GM12875 (cell line): ENCODE data around the gene CAMP.
"Not testable (repeated sequence)": the region's sequence is repeated elsewhere in the genome, so short reads cannot be mapped to it uniquely, and the experiment has no call there.

Experiments
- H3K4me3 ChIP-seq: one replicate; pipeline ENCODE4 v1.5.1; 2011; ENCODE audit warnings: low read depth, low read length, control low read depth
- TF ChIP-seq, protein P1 (sequence below): IDR thresholded peaks from 2 replicates; pipeline ENCODE4 v1.5.1; 2011; ENCODE audit warnings: low read depth, mild to moderate bottlenecking, control low read depth, inconsistent platforms, low read length, moderate library complexity, borderline replicate concordance; ENCODE audit not compliant: insufficient read depth

Gene CAMP

DNA sequence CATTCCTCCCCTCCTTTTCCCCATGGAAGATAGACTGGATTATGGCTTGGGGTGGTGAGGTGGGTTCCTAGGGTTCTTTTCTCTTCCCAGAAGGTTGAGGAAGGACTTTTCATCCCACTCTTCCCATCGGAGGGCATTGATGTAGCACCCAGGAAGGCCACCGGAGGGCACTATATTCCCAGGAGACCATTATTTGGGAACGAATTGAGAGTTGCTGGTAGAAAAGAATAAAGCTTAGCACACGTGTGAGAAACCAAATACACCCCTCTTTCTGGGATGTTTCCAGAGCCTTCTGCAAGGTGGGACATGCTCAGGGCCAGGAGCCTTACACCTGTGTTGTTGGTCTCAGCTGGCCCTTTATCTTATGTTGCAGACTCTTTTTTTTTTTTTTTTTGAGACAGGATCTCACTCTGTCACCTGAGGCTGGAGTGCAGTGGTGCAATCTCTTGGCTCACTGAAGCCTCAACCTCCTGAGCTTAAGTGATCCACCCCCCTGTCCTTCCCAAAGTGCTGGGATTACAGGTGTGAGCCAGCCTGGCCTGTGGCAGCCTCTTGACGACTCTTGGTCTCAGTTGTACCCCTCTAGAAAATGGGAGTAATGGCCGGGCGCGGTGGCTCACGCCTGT is 28.7 kb upstream of the CAMP start:
- no peak overlapping the region for H3K4me3 ChIP-seq
- TF ChIP-seq, protein P1, sequence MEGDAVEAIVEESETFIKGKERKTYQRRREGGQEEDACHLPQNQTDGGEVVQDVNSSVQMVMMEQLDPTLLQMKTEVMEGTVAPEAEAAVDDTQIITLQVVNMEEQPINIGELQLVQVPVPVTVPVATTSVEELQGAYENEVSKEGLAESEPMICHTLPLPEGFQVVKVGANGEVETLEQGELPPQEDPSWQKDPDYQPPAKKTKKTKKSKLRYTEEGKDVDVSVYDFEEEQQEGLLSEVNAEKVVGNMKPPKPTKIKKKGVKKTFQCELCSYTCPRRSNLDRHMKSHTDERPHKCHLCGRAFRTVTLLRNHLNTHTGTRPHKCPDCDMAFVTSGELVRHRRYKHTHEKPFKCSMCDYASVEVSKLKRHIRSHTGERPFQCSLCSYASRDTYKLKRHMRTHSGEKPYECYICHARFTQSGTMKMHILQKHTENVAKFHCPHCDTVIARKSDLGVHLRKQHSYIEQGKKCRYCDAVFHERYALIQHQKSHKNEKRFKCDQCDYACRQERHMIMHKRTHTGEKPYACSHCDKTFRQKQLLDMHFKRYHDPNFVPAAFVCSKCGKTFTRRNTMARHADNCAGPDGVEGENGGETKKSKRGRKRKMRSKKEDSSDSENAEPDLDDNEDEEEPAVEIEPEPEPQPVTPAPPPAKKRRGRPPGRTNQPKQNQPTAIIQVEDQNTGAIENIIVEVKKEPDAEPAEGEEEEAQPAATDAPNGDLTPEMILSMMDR: peak; percentile 82

DNA sequence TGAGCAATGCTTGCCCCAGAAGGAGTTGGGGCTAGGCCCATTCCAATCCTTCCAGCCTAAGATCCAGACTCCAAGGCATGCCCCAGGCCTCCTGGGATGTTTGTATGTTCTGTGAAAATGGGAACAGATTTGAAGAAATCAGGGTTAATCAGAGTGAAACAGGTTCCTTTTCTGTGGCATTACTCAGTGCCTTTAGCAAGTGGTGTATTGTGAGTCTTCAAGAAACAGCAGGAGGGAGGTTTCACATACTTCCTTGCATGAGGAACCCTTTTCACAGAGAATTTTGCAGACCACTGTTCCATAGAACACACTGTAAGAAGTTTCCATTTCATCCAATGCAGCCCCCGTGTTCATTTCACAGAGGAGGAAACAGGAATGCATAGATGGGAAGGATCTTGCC is 26.7 kb upstream of the CAMP start:
- H3K4me3 ChIP-seq: no peak overlapping the region
- TF ChIP-seq, protein P1: no peak

DNA sequence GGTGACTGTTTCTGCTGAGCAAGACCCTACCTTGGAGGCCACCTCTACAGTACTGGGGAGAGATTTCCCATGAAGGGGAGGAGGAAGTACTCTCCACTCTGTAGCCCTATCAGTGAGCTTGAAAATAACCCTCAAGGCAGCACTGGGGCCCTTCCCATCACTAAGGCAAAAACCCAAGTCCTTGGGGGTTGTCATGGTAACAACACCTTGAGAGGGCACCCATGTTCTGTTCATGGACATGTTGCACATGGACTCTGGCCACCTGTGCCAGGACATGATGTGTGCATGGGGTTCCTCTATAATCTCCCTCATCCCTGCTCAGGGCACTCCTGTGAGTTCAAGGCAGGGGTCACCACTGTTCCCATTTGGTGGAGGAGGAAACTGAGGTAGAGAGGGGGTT is 24.2 kb upstream of the CAMP start:
- TF ChIP-seq, protein P1: no peak
- H3K4me3 ChIP-seq: no peak overlapping the region

DNA sequence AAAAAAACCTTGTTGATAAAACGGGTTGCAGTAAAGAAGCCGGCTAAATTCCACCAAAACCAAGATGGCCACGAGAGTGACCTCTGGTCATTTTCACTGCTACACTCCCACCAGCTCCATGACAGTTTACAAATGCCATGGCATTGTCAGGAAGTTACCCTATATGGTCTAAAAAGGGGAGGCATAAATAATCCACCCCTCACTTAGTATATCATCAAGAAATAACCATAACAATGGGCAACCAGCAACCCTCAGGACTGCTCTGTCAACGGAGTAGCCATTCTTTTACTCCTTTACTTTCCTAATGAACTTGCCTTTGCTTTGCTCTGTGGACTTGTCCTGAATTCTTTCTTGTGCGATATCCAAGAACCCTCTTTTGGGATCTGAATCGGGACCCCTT is 20.7 kb upstream of the CAMP start:
- no peak overlapping the region for H3K4me3 ChIP-seq
- TF ChIP-seq, protein P1: no peak

DNA sequence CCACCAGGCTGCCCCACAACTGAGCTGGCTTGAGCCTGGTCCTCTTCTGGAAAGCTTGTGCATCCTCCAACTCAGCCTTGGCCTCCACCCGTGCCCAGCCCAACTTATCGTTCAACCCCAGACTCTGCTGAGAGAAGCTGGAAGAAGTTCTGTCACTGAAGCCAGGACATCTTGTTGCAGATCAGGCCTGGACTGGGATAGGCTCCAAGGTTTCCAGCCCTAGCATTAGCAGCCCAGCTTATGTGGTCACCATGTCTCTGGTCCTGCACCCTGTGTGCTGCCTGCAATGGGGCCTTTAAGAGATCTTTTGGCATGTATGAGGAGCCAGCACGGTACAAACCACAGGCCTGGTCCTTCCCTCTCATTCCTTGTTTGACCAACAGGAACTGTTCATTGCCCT is 15.2 kb upstream of the CAMP start:
- TF ChIP-seq, protein P1: no peak
- H3K4me3 ChIP-seq: no peak overlapping the region

DNA sequence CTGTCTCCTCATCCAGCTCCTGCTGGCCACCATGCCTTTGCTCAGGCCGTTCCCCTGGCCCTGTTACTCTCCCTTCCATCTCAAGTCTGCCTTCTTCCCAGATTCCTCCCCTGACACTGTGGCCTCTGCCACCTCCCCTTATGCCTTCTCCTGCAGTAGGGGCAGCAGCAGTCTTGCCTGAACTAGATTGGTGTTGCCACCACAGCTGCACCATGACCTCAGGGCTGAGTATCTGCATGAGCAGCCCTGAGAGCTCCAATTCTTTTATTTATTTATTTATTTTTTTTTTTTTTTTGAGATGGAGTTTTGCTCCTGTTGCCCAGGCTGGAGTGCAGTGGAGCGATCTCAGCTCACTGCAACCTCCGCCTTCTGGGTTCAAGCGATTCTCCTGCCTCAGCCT is 13.8 kb upstream of the CAMP start:
- H3K4me3 ChIP-seq: no peak overlapping the region
- TF ChIP-seq, protein P1: no peak

DNA sequence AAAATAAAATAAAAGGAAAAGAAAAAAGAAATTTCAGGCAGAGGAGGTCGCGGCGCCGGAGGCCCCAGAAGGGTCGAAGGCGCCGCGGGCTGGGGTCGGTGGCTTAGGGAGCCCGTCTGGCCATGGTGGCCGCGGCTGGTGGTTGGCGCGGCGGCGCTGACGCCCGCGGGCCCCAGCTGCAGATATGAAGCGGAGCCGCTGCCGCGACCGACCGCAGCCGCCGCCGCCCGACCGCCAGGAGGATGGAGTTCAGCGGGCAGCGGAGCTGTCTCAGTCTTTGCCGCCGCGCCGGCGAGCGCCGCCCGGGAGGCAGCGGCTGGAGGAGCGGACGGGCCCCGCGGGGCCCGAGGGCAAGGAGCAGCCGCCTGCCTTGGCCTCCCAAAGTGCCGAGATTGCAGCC is 12.8 kb upstream of the CAMP start:
- not testable (repeated sequence) for H3K4me3 ChIP-seq

DNA sequence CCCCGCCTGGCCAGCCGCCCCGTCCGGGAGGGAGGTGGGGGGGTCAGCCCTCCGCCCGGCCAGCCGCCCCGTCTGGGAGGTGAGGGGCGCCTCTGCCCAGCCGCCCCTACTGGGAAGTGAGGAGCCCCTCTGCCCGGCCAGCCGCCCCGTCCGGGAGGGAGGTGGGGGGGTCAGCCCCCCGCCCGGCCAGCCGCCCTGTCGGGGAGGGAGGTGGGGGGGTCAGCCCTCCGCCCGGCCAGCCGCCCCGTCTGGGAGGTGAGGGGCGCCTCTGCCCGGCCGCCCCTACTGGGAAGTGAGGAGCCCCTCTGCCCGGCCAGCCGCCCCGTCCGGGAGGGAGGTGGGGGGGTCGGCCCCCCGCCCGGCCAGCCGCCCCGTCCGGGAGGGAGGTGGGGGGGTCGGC is 11.5 kb upstream of the CAMP start:
- not testable (repeated sequence) for H3K4me3 ChIP-seq
